Measurements from ENCODE around the gene KBTBD7.

KBTBD7 gene, protein sequence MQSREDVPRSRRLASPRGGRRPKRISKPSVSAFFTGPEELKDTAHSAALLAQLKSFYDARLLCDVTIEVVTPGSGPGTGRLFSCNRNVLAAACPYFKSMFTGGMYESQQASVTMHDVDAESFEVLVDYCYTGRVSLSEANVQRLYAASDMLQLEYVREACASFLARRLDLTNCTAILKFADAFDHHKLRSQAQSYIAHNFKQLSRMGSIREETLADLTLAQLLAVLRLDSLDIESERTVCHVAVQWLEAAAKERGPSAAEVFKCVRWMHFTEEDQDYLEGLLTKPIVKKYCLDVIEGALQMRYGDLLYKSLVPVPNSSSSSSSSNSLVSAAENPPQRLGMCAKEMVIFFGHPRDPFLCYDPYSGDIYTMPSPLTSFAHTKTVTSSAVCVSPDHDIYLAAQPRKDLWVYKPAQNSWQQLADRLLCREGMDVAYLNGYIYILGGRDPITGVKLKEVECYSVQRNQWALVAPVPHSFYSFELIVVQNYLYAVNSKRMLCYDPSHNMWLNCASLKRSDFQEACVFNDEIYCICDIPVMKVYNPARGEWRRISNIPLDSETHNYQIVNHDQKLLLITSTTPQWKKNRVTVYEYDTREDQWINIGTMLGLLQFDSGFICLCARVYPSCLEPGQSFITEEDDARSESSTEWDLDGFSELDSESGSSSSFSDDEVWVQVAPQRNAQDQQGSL

DNA sequence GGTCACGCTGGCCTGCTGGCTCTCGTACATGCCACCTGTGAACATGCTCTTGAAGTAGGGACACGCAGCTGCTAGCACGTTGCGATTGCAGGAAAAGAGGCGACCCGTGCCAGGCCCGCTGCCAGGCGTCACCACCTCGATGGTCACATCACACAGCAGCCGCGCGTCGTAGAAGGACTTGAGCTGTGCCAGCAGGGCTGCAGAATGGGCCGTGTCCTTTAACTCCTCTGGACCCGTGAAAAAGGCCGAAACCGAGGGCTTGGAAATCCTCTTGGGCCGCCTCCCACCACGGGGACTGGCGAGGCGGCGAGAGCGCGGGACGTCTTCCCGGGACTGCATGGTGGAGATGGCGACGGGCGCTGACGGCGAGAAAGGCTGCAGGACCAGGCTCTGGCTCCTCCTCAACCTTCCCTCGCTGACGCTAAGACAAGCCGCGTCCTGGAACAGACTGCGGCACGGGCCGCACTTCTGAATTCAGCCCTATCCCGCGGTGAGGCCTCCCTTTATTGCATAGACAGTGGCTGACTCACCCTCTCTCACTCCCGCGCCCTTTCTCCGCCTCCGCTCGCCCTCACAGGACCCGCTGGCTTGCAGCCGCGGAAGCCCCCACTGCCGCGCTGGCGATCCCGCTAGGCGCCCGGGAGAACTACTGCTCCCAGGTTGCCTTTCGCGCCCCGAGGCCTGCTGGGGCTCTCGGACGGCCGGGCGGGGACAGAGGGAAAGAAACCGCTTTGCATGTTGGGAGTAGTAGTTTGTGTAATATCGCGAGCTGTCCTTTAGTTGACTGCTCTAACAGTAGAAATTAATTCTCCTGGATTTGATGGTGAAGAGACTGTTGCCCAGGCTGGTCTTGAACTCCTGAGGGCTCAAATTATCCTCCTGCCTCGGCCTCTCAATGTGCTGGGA lies at the start of gene KBTBD7:
TSS of gene KBTBD7 (minus strand) at position 651 of the 906 bp plus-strand sequence. CDS start at position 339, 312 bp downstream.
- peak; percentile 93 for DNase-seq (ENCODE audit: low read depth)

DNA sequence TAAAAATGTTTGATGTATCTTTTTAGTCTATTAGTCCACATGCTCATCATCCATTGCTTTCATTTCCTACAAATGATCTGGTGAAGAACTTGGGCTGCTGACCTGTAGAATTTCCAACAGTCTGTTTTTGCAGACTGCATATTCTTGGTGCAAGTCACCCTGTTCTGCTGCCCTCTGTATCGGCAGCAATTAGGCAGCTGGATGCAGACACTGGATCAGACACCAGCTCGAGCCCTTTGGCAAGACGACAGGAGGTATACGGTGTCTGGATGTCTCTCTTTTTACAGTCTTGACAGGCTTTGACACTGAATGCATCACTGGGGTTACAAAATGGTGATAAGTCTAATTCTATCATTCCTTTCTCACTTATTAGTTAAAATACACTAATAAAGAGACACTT lies 47.3 kb upstream of the KBTBD7 start:
- DNase-seq (ENCODE audit: low read depth), result no peak

DNA sequence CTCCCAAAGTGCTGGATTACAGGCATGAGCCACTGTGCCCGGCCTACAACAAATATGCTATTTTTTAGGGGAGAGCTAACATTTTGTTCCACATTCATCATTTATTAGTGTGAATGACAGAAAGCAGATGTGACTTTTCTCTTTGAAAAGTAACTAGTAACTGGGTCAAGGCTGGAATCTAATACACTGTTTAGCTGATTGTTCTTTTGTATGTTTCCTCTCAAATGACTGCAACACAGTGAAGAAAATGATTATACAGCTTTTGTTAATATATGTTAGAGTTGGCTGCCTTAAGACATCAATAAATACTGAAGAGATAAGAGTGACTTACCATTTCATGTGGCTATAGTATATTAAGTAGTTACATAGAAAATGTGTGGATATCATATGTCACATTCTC lies 42.0 kb upstream of the KBTBD7 start:
- no peak for DNase-seq (ENCODE audit: low read depth)

DNA sequence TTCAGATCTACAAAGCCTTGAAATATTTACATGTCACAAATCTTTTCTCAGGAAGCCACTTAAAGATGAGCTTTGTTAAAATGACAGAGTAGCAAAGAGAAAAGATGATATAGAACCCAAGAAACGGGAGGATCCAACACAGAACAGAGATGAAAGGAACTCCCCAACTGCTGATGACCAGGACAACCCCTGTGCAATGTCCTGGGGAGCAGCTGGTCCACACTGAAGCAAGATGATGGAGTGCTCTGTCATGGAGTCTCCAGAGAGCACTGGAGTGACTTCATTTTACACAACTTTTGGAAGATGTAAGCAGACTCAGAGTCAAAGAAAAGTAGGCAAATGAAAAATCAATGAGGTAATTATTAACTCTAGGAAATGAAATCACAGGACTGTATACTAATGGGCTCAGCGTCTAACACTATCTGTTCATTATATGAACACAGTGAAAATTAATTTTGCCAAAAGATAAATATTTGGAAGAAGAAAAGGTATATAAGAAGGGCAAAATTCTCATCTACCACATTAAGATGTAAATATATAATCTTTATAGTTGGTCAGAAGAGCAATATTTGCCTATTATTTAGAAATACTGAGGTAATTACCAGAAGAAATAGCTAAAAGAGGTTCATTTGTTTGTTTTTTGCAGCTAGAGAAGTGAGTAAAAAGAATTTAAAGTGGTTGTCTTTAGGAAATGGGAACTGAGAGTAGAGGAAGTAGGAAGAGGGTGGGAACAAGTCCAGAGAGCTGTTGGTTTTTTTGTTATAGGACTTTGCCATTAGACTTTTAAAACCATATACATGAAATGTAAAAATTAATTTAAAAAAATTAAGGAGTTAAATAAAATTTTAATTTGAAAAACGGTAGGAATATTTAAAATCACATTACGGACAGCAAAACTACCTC lies 38.5 kb upstream of the KBTBD7 start:
- DNase-seq (ENCODE audit: low read depth), result no peak

DNA sequence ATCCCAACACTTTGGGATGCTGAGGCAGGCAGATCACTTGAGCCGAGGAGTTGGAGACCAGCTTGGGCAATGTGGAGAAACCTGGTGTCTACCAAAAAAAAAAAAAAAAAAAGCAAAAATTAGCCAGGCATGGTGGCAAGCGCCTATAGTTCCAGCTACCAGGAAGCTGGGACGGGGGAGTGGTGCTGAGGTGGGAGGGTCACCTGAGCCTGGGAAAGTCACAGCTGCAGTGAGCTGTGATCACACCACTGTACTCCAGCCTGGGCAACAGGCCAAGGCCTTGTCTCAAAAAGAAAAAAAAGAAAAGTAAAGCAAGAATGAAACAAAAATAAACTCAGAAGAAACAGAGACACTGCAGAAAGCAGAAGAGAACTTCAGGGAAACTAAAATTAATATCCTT lies 37.4 kb upstream of the KBTBD7 start:
- no peak for DNase-seq (ENCODE audit: low read depth)

DNA sequence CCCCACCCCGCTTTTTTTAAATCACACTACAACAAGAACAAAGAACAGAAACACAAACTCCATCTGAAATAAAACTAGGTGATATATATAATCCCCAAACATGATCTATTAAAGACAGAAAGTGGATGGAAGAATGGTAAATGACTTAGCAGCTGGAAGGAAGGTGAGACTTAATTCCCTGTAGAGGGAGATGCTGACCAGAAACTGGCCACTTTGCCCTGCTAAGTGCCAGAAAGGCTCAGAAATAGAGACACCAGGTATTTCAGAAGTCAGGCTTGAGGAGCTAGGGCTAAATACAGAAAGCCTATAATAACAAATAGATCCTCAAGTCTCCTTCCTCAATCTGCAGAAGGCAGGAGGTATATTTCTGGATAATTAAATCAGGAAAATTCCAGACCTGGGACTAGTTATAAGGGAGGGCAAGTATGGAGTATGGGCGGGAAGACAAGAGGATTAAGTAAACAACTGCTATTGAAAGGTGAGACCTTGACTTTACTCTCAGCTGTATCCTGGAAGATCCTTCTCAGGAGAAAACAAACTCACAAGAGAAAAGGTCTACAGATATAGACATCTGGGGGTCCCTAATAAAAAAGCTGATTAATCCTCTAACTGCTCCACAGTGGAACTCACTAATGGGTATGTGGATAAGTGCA lies 36.8 kb upstream of the KBTBD7 start:
- DNase-seq (ENCODE audit: low read depth), result no peak

DNA sequence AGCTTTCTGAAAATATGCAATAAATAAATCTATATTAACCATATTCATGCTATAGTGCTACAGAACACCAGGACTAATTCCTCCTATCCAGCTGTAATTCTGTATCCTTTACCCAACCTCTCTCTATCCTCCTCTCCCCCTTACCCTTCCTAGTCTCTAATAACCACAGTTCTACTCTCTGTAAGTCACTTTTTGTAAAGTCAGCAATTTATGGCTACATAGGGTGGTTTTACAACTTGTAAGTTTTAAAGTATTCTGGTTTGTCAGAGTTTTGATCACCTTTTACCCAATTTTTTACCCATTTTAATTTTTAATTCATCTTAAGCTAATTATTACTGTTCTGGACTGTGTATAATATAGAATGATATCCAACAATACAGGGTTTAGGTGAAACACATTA lies 35.0 kb upstream of the KBTBD7 start:
- DNase-seq (ENCODE audit: low read depth), result no peak

DNA sequence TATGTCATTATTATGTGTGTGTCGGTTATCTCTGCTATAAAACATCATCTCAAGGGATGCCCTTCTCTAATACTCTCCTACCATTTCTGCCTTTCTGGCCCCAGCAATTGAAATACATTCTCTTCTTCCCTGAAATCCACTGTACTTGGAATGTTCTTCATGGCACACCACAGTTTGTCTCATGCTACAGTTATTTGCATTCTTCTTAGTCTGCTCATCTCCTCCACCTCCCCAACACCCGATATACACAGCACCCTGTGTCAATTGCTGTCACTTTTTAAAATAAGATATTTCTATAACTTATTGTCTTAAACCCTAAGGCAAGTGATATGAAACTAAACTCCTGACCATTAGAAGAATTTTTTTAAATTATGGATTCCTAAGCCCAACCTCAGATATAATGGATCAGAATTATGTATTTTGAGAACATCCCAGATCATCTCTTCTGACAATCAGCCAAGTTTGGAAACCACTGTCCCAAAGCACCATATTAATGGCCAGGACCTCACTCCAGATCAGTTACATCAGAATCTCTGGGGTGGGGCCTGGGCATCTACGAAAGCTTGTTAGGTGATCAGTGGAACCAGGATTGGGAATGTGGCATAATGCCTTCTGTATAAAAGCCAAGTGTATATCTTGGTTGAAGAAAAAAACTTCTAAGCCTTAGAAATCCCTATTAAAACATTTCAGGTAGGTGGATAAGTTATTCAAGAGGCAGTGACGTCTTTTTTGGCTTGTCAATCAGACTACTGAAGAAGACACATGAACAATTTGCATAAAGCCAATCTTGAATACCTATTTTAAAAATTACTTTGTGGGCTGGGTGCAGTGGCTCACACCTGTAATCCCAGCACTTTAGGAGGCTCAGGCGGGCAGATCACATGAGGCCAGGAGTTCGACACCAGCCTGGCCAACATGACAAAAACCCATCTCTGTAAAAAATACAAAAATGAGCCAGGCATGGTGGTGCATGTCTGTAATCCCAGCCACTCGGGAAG lies 30.0 kb upstream of the KBTBD7 start:
- no peak for DNase-seq (ENCODE audit: low read depth)

DNA sequence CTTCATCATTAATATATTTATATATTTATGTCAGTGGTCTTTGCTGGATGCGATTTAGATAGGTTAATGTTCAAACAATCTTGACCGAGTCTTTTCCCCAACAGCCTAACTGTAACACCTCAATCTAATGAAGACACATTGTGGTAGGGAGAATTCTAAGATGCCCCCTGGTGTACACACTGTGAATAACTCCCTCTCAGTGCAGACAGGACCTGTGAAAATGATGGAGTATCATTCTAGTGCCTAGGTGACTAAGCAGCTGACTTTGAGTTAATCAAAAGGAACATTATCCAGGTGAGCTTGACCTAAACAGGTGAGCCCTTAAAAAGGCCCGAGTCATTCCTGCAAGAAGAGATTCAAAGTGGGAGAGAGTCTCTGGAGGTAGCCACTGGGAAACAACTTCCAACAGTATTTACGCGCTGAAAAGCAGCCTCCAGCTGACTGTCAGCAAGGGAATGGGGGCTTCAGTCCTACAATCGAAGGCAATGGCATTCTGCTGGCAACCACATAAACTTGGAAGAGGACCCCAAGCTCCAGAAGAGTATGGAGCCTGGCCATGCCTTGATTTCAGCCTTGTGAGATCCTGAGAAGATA lies 28.0 kb upstream of the KBTBD7 start:
- DNase-seq (ENCODE audit: low read depth), result peak; percentile 31

DNA sequence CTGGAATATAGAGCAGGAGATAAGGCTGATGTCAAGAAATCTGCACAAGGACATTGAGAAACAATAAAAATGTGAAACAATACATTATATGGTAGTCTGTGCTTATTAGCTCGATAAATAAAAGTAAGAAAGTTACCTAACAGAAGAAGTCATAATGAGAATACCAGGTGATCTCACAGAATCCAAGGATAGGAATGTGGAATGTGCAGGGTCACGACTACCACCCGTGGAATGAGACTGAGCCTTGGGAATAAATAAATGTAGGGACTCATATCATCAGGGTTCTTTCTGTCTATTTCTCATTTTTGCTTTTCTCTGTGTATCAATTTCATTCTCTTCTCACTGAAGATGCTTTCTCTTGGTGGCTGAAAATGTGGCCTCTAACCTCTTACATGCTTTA lies 26.0 kb upstream of the KBTBD7 start:
- no peak for DNase-seq (ENCODE audit: low read depth)

DNA sequence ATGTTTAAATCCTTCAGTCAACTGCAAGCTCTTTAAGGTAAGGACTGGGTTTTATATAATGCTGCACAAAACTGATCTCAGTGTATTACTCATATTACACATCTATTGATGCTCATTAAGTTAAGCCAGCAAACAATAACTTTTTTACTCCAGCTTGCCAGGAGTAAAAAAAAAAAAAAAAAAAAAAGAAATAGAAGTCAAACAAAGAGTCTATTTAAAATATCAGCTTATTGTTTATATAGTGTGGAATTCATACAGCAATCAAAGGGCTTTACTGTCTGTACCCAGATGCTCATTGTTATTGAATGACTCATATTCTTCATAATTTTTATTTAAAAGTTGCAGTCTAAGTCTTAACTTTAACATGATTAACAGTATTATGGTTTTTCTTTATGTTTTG lies 21.8 kb upstream of the KBTBD7 start:
- DNase-seq (ENCODE audit: low read depth), result no peak

DNA sequence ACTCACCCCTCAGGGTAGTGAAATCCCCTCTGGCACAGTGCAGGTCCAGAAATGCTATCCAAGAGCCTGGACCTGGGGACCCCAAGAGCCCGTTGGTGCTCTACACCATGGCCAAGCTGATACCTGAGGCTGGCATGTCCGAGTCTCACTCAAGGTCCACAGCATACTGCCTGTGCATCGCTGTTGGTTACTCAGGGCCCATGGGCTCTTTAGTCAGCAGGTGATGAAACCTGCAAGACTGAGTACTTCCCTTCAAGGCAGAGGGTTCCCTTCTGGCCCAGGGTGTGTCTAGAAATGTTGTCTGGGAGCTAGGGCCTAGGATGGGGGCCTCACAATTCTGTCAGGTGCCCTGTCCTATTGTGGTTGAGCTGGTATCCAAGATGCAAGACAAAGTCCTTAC lies 19.6 kb upstream of the KBTBD7 start:
- DNase-seq (ENCODE audit: low read depth), result no peak

DNA sequence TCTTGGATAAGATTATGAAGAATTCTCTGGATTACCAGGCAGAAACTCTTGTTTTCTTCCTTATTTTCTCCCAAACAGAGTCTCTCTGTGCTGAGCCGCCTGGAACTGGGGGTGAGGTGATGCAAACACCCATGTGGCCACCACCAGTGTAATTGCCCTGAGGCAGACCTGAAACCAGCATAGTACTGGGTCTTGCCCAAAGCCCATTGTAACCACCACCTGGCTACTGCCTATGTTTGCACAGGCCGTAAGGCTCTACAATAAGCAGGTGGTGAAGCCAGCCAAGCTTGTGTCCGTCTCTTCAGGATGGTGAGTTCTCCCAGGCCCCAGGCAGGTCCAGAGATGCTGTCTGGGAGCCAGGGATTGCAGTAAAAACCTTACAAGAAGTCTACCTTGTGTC lies 18.9 kb upstream of the KBTBD7 start:
- DNase-seq (ENCODE audit: low read depth), result no peak

DNA sequence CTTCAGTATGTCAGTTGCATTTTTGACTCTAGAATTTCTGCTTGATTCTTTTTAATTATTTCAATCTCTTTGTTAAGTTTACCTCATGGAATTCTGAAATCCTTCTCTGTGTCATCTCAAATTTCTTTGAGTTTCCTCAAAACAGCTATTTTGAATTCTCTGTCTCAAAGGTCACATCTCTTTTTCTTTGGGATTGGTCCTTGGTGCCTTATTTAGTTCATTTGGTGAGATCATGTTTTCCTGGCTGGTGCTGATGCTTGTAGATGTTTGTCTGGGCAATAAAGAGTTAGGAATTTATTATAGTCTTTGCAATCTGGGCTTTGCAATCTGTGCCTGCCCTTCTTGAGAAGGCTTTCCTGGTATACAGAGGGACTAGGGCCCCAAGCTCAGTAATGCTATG lies 18.5 kb upstream of the KBTBD7 start:
- no peak for DNase-seq (ENCODE audit: low read depth)

DNA sequence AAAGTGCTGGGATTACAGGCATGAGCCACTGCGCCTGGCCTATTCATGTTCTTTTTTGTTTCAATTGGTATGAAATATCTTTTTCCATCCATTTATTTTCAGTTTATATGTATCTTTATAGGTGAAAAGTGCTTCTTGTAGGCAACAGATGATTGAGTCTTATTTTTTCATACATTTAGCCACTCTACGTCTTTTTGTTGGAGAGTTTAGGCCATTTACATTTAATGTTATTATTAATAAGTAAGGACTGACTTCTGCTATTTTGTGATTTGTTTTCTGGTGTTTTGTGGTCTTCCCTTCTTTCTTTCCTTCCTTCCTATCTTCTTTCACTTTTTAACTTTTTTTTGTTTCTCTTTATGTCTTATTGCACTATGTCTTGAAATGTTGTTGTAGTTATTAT lies 16.7 kb upstream of the KBTBD7 start:
- no peak for DNase-seq (ENCODE audit: low read depth)

DNA sequence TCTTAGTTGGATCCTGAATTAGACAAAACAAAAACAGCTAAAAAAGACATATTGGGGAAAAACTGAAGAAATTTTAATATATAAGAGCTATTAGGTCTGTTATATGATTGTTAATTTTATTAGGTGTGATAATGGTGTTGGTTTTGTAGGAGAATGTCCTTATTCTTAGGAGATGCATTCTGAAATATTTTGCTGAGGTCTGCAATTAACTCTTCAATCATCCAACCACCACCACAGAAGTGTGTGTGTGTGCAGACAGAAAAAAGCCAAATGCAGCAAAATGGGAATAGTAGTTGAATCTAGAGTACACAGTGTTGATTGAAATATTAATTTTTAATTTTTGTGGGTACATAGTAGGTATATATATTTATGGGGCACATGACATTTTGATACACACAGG lies 12.1 kb upstream of the KBTBD7 start:
- DNase-seq (ENCODE audit: low read depth), result no peak

DNA sequence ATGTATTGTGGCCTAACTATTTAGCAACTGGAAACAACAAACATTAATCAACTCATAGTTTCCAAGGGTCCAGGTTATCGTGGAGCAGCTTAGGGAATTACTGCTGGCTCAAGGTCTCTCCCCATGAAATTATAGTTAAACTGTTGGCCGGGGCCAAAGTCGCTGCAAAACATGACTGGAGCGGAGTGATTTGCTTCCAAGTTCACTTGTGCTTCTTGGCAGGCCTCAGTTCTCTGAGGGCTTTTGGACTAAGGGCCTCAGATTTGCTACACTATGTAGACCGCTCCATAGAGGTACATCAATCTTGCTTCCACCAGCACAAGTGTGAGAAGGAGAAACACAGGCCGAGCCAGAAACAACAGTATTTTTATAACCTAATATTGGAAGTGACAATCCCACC lies 9.4 kb upstream of the KBTBD7 start:
- DNase-seq (ENCODE audit: low read depth), result no peak

DNA sequence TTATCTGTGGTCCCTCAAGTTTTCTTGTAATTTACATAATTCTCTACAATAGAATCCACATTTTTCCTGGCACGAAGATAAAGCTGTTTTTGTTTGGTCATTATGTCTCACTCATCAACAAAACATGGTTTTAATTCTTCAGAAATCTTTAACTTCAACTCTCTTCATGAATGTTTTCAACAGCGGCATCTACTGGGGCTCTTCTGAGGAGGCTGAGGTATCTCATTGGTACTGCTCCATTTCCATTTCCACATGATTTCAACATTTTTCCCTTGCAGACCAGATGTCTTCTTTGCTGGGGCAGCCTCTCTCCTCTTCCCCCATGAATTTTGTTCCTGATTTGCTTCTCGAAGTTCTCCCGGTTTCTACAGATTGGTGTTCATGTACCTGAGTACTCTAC lies 5.8 kb upstream of the KBTBD7 start:
- DNase-seq (ENCODE audit: low read depth), result no peak

DNA sequence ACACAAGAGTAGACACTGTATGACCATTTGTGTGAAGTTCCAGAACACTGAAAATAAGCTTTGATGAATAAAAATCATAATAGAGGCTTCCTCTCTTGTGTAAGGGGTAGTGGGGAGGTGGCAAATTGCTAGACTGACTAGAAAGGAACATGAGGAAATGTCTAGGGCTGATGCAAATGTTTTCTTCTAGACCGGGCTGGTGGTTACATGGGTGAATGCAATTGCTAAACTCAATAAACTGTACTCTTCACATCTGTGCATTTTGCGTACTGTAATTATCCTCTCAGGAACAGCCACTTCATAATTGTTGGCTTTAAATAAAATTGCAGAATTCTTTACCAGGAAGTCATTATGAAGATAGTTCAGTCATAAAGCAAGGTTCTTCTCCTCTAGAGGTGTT lies 5.2 kb upstream of the KBTBD7 start:
- no peak for DNase-seq (ENCODE audit: low read depth)
